HUES48 (cell line): ENCODE data around the gene CERCAM.

ENCODE experiments used
- H3K27ac ChIP-seq: one replicate; pipeline ENCODE4 v1.7.0; 2013; ENCODE audit warnings: low read depth, low read length, inconsistent platforms
- H3K27me3 ChIP-seq: 2 replicates; pipeline ENCODE4 v1.6.1; 2013; ENCODE audit warnings: mild to moderate bottlenecking, low read length; ENCODE audit not compliant: control insufficient read depth, insufficient read depth
- H3K36me3 ChIP-seq: 2 replicates; pipeline ENCODE4 v1.6.1; 2013; ENCODE audit warnings: low read length; ENCODE audit not compliant: control insufficient read depth, insufficient read depth
- H3K4me1 ChIP-seq: 2 replicates; pipeline ENCODE4 v1.6.1; 2013; ENCODE audit warnings: mild to moderate bottlenecking, low read length; ENCODE audit not compliant: control insufficient read depth, insufficient read depth
- H3K4me3 ChIP-seq: 2 replicates; pipeline ENCODE4 v1.5.1; 2013; ENCODE audit warnings: mild to moderate bottlenecking, low read depth, low read length
- H3K9ac ChIP-seq: 2 replicates; pipeline ENCODE4 v1.6.1; 2013; ENCODE audit warnings: mild to moderate bottlenecking, low read depth, low read length, moderate library complexity
- H3K9me3 ChIP-seq: 2 replicates; pipeline ENCODE4 v1.6.1; 2013; ENCODE audit warnings: low read length; ENCODE audit not compliant: control insufficient read depth, insufficient read depth

Gene CERCAM

GRCh38 chr9:128420651-128421481 is at the start of gene CERCAM:
CERCAM (plus strand) TSS chr9:128420857; CDS start chr9:128420878, 21 bp downstream.
- Histone ChIP-seq H3K9me3 (no peaks in the 10 kb centered on the region), H3K36me3 (no peaks in the 10 kb centered on the region), H3K27me3 (peaks cover 65% of the 10 kb centered on the region), H3K4me1 (peaks cover 11% of the 10 kb centered on the region; the same call in 1 of the 2 replicates), H3K4me3 (peak within 1 kb of the TSS; percentile 83), H3K27ac (no peak within 1 kb of the TSS), H3K9ac (no peak within 1 kb of the TSS)

GRCh38 chr9:128371630-128372117 is 49.0 kb upstream of the CERCAM start:
- Histone ChIP-seq H3K27ac (peak overlapping the region; percentile 71), H3K4me1 (peaks cover 4% of the 10 kb centered on the region; the same call in 1 of the 2 replicates), H3K9ac (peak overlapping the region; percentile 64)

GRCh38 chr9:128372188-128372641 is 48.4 kb upstream of the CERCAM start:
- Histone ChIP-seq H3K27ac (no peak overlapping the region), H3K27me3 (peaks cover 18% of the 10 kb centered on the region), H3K9me3 (no peaks in the 10 kb centered on the region), H3K36me3 (peaks cover 4% of the 10 kb centered on the region; the same call in 1 of the 2 replicates), H3K4me3 (peak overlapping the region; percentile 98), H3K4me1 (peaks cover 4% of the 10 kb centered on the region; the same call in 1 of the 2 replicates), H3K9ac (no peak overlapping the region)

More at GRCh38 chr9:128371630-128372117, 49.0 kb upstream of the CERCAM start:
- peaks cover 24% of the 10 kb centered on the region for H3K27me3 ChIP-seq
- H3K9me3 ChIP-seq = no peaks in the 10 kb centered on the region
- H3K36me3 ChIP-seq = peaks cover 4% of the 10 kb centered on the region; the same call in 1 of the 2 replicates
- peak overlapping the region; percentile 98 for H3K4me3 ChIP-seq

- H3K27ac ChIP-seq = no peak overlapping the region
- H3K27me3 ChIP-seq = peaks cover 12% of the 10 kb centered on the region
- no peaks in the 10 kb centered on the region for H3K9me3 ChIP-seq
- H3K9ac ChIP-seq = no peak overlapping the region
- H3K4me3 ChIP-seq = no peak overlapping the region
- peaks cover 6% of the 10 kb centered on the region; the same call in 1 of the 2 replicates for H3K36me3 ChIP-seq
- H3K4me1 ChIP-seq = peaks cover 4% of the 10 kb centered on the region; the same call in 1 of the 2 replicates
Measured at GRCh38 chr9:128372784-128373183, 47.9 kb upstream of the CERCAM start.

GRCh38 chr9:128374221-128374675 is 46.4 kb upstream of the CERCAM start:
- Histone ChIP-seq H3K4me1 (peaks cover 4% of the 10 kb centered on the region; the same call in 1 of the 2 replicates), H3K4me3 (no peak overlapping the region), H3K9ac (no peak overlapping the region), H3K36me3 (peaks cover 9% of the 10 kb centered on the region), H3K9me3 (no peaks in the 10 kb centered on the region), H3K27me3 (peaks cover 3% of the 10 kb centered on the region), H3K27ac (no peak overlapping the region)

GRCh38 chr9:128375865-128376264 is 44.8 kb upstream of the CERCAM start:
- no peak overlapping the region for H3K4me3 ChIP-seq
- peaks cover 9% of the 10 kb centered on the region for H3K36me3 ChIP-seq
- H3K9me3 ChIP-seq = no peaks in the 10 kb centered on the region
- H3K4me1 ChIP-seq = peaks cover 4% of the 10 kb centered on the region; the same call in 1 of the 2 replicates
- no peak overlapping the region for H3K9ac ChIP-seq
- H3K27me3 ChIP-seq = no peaks in the 10 kb centered on the region
- H3K27ac ChIP-seq = no peak overlapping the region

- H3K9me3 ChIP-seq = no peaks in the 10 kb centered on the region
- H3K9ac ChIP-seq = no peak overlapping the region
- peaks cover 41% of the 10 kb centered on the region for H3K4me1 ChIP-seq
- peaks cover 55% of the 10 kb centered on the region for H3K27me3 ChIP-seq
- H3K36me3 ChIP-seq = peaks cover 14% of the 10 kb centered on the region
- peak overlapping the region; percentile 42 for H3K4me3 ChIP-seq
- H3K27ac ChIP-seq = peak overlapping the region; percentile 70
Measured at GRCh38 chr9:128382261-128382660, 38.4 kb upstream of the CERCAM start.

- H3K27ac ChIP-seq = peak overlapping the region; percentile 70
- H3K4me1 ChIP-seq = peaks cover 41% of the 10 kb centered on the region
- peaks cover 63% of the 10 kb centered on the region for H3K27me3 ChIP-seq
- no peaks in the 10 kb centered on the region for H3K9me3 ChIP-seq
- peaks cover 18% of the 10 kb centered on the region for H3K36me3 ChIP-seq
- H3K9ac ChIP-seq = no peak overlapping the region
- H3K4me3 ChIP-seq = peak overlapping the region; percentile 42
Measured at GRCh38 chr9:128383007-128383753, 37.5 kb upstream of the CERCAM start.

GRCh38 chr9:128383791-128384190 is 36.9 kb upstream of the CERCAM start:
- Histone ChIP-seq H3K9ac (no peak overlapping the region), H3K27me3 (peaks cover 69% of the 10 kb centered on the region), H3K9me3 (no peaks in the 10 kb centered on the region), H3K36me3 (peaks cover 24% of the 10 kb centered on the region), H3K27ac (peak overlapping the region; percentile 70), H3K4me3 (0 out of 2 replicates have a peak overlapping the region, but pooled peaks have one; percentile 0), H3K4me1 (peaks cover 41% of the 10 kb centered on the region)

- no peak overlapping the region for H3K9ac ChIP-seq
- no peaks in the 10 kb centered on the region for H3K9me3 ChIP-seq
- peaks cover 32% of the 10 kb centered on the region for H3K36me3 ChIP-seq
- no peak overlapping the region for H3K4me3 ChIP-seq
- H3K27me3 ChIP-seq = peaks cover 80% of the 10 kb centered on the region
- peaks cover 46% of the 10 kb centered on the region for H3K4me1 ChIP-seq
- H3K27ac ChIP-seq = no peak overlapping the region
Measured at GRCh38 chr9:128384801-128385495, 35.7 kb upstream of the CERCAM start.
